HepG2 (cell line): ENCODE measurements around the gene CMTM2. TPM values are rescaled to one million over a fixed set of nuclear protein-coding genes. Genes with fewer than 3 reads are reported as not detected.

ENCODE experiments used
- MYNN ChIP-seq: sonication (generic); formaldehyde crosslinking; IDR thresholded peaks from 2 replicates; pipeline ENCODE4 v1.4.0; 2020; ENCODE audit warnings: mild to moderate bottlenecking, low read depth, missing genetic modification reagents
- RBM22 ChIP-seq: fragments of 200-400 bp; formaldehyde crosslinking; optimal IDR thresholded peaks from 2 replicates; pipeline ENCODE3; 2017; ENCODE audit warnings: mild to moderate bottlenecking, low read length, moderate library complexity
- REL ChIP-seq: sonication (generic); formaldehyde crosslinking; conservative IDR thresholded peaks from 2 replicates; pipeline ENCODE4 v1.8.0; 2022; ENCODE audit warnings: mild to moderate bottlenecking, missing genetic modification reagents, moderate library complexity
- SMAD1 ChIP-seq: sonication (generic); formaldehyde crosslinking; IDR thresholded peaks from 2 replicates; pipeline ENCODE4 v1.4.0; 2020; ENCODE audit warnings: missing genetic modification reagents, low read depth, mild to moderate bottlenecking, borderline replicate concordance
- ZBTB42 ChIP-seq: sonication (generic); formaldehyde crosslinking; IDR thresholded peaks from 2 replicates; pipeline ENCODE4 v1.5.0; 2020; ENCODE audit warnings: mild to moderate bottlenecking, missing genetic modification reagents
- ZNF776 ChIP-seq: sonication (generic); formaldehyde crosslinking; IDR thresholded peaks from 2 replicates; pipeline ENCODE4 v1.4.0; 2020; ENCODE audit warnings: mild to moderate bottlenecking, missing genetic modification reagents
- ZNF879 ChIP-seq: sonication (generic); formaldehyde crosslinking; IDR thresholded peaks from 2 replicates; pipeline ENCODE4 v1.8.1; 2023; ENCODE audit warnings: missing genetic modification reagents
- polyA plus RNA-seq, 8 experiments: library from polyadenylated mRNA; depleted of rRNA in 3 of 8; stranded (reverse) in 7 of 8; unstranded in 1 of 8; fragments of >200 nt; fragmentation: Illumina TruSeq in 4 of 8; extraction: Trizol in 4 of 8; gene quantifications; 2 replicates each; pipeline versions ENCODE4 v1.2.1 to v1.2.3, GENCODE V29; 2011 to 2016; ENCODE audit warnings: low read depth in 4 of 8, missing spikeins in 1 of 8, mixed read lengths in 1 of 8; ENCODE audit not compliant: insufficient read depth in 1 of 8
- total RNA-seq, 5 experiments: library from RNA; depleted of rRNA; stranded (reverse); fragments of >200 nt; fragmentation: Illumina TruSeq; extraction: Trizol; gene quantifications; 2 replicates each; pipeline ENCODE4 v1.2.3, GENCODE V29; 2016; ENCODE audit warnings: low read depth in 1 of 5
- TF ChIP-seq, protein P1 (sequence below): sonication (generic); formaldehyde crosslinking; IDR thresholded peaks from 2 replicates; pipeline ENCODE4 v1.4.0; 2020; ENCODE audit warnings: missing genetic modification reagents, borderline replicate concordance
- TF ChIP-seq, protein P2 (sequence below): sonication (generic); formaldehyde crosslinking; IDR thresholded peaks from 2 replicates; pipeline ENCODE4 v1.8.0; 2022; ENCODE audit warnings: missing genetic modification reagents, mild to moderate bottlenecking, moderate library complexity, borderline replicate concordance
- TF ChIP-seq, protein P3 (sequence below): sonication (generic); formaldehyde crosslinking; IDR thresholded peaks from 2 replicates; pipeline ENCODE4 v1.5.1; 2020; ENCODE audit warnings: mild to moderate bottlenecking, missing genetic modification reagents, moderate library complexity
- TF ChIP-seq, protein P4 (sequence below): sonication (generic); formaldehyde crosslinking; IDR thresholded peaks from 2 replicates; pipeline ENCODE4 v1.5.1; 2020; ENCODE audit warnings: mild to moderate bottlenecking, moderate library complexity, missing genetic modification reagents
- TF ChIP-seq, protein P5 (sequence below): sonication (generic); formaldehyde crosslinking; IDR thresholded peaks from 2 replicates; pipeline ENCODE4 v1.8.0; 2022; ENCODE audit warnings: low read depth, missing genetic modification reagents
- TF ChIP-seq, protein P6 (sequence below): IDR thresholded peaks from 2 replicates; pipeline ENCODE4 v1.6.1; 2018; ENCODE audit warnings: missing genetic modification reagents
- TF ChIP-seq, protein P7 (sequence below): sonication (generic); formaldehyde crosslinking; IDR thresholded peaks from 2 replicates; pipeline ENCODE4 v1.5.0; 2020; ENCODE audit warnings: missing genetic modification reagents

Gene CMTM2
- total and polyA plus RNA-seq, 2 of the 13 experiments (the other 11 are each of a cell fraction or from before 2014, with no cell fraction given), result not detected

DNA sequence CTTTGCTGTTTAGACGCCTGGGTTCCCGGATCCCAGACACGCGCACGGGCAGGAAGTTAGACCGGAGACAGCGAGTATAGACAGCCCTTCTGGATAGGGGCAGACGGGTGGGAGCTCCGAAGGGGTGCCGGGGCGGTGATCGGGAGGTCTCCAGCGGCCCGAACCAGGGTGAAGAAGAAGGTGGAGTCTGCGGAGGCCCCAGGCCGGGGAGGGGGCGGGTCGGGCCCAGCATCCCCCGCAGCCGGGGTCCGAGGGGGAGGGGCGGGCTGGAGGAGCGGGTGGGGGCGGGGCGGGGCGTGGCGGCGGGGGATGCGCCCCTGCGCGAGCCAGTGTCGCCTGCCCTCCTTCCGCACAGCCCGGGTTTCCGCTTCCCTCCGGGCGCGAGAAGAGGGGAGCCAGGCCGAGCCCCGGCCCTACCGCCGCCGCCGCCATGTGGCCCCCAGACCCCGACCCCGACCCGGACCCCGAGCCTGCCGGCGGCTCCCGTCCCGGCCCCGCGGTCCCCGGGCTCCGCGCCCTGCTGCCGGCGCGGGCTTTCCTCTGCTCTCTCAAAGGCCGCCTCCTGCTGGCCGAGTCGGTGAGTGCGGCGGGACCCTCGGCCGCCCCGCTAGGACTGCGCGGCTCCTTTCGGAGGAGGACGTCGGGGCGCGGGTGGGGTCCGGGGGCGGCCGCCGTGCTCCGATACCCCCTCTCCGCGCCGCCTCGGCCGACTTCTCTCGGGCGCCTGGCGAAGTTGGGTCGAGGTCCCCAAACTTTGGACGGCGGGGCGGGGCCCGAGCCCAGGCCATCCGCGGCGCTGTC is 25.3 kb downstream of the CMTM2 start, which contains the start of gene CMTM3 (continued):
- TF ChIP-seq, protein P1, sequence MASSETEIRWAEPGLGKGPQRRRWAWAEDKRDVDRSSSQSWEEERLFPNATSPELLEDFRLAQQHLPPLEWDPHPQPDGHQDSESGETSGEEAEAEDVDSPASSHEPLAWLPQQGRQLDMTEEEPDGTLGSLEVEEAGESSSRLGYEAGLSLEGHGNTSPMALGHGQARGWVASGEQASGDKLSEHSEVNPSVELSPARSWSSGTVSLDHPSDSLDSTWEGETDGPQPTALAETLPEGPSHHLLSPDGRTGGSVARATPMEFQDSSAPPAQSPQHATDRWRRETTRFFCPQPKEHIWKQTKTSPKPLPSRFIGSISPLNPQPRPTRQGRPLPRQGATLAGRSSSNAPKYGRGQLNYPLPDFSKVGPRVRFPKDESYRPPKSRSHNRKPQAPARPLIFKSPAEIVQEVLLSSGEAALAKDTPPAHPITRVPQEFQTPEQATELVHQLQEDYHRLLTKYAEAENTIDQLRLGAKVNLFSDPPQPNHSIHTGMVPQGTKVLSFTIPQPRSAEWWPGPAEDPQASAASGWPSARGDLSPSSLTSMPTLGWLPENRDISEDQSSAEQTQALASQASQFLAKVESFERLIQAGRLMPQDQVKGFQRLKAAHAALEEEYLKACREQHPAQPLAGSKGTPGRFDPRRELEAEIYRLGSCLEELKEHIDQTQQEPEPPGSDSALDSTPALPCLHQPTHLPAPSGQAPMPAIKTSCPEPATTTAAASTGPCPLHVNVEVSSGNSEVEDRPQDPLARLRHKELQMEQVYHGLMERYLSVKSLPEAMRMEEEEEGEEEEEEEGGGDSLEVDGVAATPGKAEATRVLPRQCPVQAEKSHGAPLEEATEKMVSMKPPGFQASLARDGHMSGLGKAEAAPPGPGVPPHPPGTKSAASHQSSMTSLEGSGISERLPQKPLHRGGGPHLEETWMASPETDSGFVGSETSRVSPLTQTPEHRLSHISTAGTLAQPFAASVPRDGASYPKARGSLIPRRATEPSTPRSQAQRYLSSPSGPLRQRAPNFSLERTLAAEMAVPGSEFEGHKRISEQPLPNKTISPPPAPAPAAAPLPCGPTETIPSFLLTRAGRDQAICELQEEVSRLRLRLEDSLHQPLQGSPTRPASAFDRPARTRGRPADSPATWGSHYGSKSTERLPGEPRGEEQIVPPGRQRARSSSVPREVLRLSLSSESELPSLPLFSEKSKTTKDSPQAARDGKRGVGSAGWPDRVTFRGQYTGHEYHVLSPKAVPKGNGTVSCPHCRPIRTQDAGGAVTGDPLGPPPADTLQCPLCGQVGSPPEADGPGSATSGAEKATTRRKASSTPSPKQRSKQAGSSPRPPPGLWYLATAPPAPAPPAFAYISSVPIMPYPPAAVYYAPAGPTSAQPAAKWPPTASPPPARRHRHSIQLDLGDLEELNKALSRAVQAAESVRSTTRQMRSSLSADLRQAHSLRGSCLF, result no peak
- TF ChIP-seq, protein P2, sequence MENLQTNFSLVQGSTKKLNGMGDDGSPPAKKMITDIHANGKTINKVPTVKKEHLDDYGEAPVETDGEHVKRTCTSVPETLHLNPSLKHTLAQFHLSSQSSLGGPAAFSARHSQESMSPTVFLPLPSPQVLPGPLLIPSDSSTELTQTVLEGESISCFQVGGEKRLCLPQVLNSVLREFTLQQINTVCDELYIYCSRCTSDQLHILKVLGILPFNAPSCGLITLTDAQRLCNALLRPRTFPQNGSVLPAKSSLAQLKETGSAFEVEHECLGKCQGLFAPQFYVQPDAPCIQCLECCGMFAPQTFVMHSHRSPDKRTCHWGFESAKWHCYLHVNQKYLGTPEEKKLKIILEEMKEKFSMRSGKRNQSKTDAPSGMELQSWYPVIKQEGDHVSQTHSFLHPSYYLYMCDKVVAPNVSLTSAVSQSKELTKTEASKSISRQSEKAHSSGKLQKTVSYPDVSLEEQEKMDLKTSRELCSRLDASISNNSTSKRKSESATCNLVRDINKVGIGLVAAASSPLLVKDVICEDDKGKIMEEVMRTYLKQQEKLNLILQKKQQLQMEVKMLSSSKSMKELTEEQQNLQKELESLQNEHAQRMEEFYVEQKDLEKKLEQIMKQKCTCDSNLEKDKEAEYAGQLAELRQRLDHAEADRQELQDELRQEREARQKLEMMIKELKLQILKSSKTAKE (CRISPR knock-in tag), result 0 out of 2 replicates have a peak, but pooled peaks have one; percentile 27
- TF ChIP-seq, protein P3, sequence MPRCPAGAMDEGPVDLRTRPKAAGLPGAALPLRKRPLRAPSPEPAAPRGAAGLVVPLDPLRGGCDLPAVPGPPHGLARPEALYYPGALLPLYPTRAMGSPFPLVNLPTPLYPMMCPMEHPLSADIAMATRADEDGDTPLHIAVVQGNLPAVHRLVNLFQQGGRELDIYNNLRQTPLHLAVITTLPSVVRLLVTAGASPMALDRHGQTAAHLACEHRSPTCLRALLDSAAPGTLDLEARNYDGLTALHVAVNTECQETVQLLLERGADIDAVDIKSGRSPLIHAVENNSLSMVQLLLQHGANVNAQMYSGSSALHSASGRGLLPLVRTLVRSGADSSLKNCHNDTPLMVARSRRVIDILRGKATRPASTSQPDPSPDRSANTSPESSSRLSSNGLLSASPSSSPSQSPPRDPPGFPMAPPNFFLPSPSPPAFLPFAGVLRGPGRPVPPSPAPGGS (CRISPR knock-in tag), result 0 out of 2 replicates have a peak, but pooled peaks have one; percentile 47
- TF ChIP-seq, protein P4, sequence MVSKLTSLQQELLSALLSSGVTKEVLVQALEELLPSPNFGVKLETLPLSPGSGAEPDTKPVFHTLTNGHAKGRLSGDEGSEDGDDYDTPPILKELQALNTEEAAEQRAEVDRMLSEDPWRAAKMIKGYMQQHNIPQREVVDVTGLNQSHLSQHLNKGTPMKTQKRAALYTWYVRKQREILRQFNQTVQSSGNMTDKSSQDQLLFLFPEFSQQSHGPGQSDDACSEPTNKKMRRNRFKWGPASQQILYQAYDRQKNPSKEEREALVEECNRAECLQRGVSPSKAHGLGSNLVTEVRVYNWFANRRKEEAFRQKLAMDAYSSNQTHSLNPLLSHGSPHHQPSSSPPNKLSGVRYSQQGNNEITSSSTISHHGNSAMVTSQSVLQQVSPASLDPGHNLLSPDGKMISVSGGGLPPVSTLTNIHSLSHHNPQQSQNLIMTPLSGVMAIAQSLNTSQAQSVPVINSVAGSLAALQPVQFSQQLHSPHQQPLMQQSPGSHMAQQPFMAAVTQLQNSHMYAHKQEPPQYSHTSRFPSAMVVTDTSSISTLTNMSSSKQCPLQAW (CRISPR knock-in tag), result no peak
- TF ChIP-seq, protein P5, sequence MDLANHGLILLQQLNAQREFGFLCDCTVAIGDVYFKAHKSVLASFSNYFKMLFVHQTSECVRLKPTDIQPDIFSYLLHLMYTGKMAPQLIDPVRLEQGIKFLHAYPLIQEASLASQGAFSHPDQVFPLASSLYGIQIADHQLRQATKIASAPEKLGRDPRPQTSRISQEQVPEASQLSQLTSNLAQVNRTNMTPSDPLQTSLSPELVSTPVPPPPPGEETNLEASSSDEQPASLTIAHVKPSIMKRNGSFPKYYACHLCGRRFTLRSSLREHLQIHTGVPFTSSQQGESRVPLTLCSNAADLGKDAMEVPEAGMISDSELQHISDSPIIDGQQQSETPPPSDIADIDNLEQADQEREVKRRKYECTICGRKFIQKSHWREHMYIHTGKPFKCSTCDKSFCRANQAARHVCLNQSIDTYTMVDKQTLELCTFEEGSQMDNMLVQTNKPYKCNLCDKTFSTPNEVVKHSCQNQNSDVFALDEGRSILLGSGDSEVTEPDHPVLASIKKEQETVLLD (CRISPR knock-in tag), result no peak
- TF ChIP-seq ZNF879 (CRISPR knock-in tag), result no peak
- TF ChIP-seq, protein P6, sequence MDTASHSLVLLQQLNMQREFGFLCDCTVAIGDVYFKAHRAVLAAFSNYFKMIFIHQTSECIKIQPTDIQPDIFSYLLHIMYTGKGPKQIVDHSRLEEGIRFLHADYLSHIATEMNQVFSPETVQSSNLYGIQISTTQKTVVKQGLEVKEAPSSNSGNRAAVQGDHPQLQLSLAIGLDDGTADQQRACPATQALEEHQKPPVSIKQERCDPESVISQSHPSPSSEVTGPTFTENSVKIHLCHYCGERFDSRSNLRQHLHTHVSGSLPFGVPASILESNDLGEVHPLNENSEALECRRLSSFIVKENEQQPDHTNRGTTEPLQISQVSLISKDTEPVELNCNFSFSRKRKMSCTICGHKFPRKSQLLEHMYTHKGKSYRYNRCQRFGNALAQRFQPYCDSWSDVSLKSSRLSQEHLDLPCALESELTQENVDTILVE (CRISPR knock-in tag), result no peak
- no peak for TF ChIP-seq ZBTB42
- no peak for TF ChIP-seq SMAD1 (CRISPR knock-in tag)
- no peak for TF ChIP-seq RBM22
- no peak for TF ChIP-seq REL
- TF ChIP-seq, protein P7, sequence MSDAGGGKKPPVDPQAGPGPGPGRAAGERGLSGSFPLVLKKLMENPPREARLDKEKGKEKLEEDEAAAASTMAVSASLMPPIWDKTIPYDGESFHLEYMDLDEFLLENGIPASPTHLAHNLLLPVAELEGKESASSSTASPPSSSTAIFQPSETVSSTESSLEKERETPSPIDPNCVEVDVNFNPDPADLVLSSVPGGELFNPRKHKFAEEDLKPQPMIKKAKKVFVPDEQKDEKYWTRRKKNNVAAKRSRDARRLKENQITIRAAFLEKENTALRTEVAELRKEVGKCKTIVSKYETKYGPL (CRISPR knock-in tag), result no peak
- no peak for TF ChIP-seq MYNN
- TF ChIP-seq ZNF776, result no peak; the same call in 1 of the 2 replicates
